Measurements from ENCODE around the gene RPGRIP1L. TPM values are rescaled to one million over a fixed set of nuclear protein-coding genes. Genes with fewer than 3 reads are reported as not detected.

RPGRIP1L gene
- total RNA-seq, 1 experiment from 2014 or later = 12.7 TPM

- H3K4me3 ChIP-seq (ENCODE audit: low read depth in 2 of 2, low read length in 2 of 2) = no peak overlapping the region
- POLR2A ChIA-PET = no interaction called here
- no peak overlapping the region for H3K27ac ChIP-seq (ENCODE audit: low read length)
- intact Hi-C loops (cut with micrococcal nuclease; ENCODE audit: unreplicated experiment) (no loop called here), in situ Hi-C loops (cut with HindIII; ENCODE audit: low pct_unique_long_range_greater_than_20kb, low sequenced_read_pairs) (no loop called here)
- H3K27me3 ChIP-seq (ENCODE audit: control insufficient read depth, insufficient read depth, low read length) = no peaks in the 10 kb centered on the region
- DNase-seq (ENCODE audit: low read depth, low spot score) (no peak), ATAC-seq (no peak)
- no peaks in the 10 kb centered on the region for H3K9me3 ChIP-seq (ENCODE audit: control insufficient read depth, insufficient read depth, low read depth, low read length)
- BruUV-seq (replicated peaks) = no TSS peak
- TF ChIP-seq CTCF (IDR thresholded peaks at IDR 0.05) (no peak), SIN3A (IDR thresholded peaks at IDR 0.05; ENCODE audit: borderline replicate concordance, insufficient read depth, low read depth, low read length) (no peak), TCF7L2 (IDR thresholded peaks at IDR 0.05; ENCODE audit: low read depth, low read length) (no peak), REST (IDR thresholded peaks at IDR 0.05; ENCODE audit: insufficient read depth in 1 of 2, low read depth in 2 of 2, low read length in 1 of 2) (no peak), POLR2AphosphoS5 (IDR thresholded peaks at IDR 0.05; ENCODE audit: low read depth, low read length) (no peak)
- no peaks in the 10 kb centered on the region for H3K4me1 ChIP-seq (ENCODE audit: control insufficient read depth, insufficient read depth, low read length)
- CTCF ChIA-PET = no interaction called here
- no peaks in the 10 kb centered on the region for H3K36me3 ChIP-seq (ENCODE audit: control insufficient read depth, insufficient read depth, low read length)
Observed at GRCh38 chr16:53625221-53625620, 78.4 kb downstream of the RPGRIP1L start.

GRCh38 chr16:53622315-53622714, 81.3 kb downstream of the RPGRIP1L start:
- ChIA-PET CTCF (interaction anchor here (0.7 kb wide), 1 partner anchor 20 kb away, joined by 7 read pairs; no protein-coding TSS in a partner anchor), POLR2A (no interaction called here)
- BruUV-seq (replicated peaks) = no TSS peak
- Histone ChIP-seq H3K4me3 (ENCODE audit: low read depth in 2 of 2, low read length in 2 of 2) (no peak overlapping the region), H3K27me3 (ENCODE audit: control insufficient read depth, insufficient read depth, low read length) (no peaks in the 10 kb centered on the region), H3K27ac (ENCODE audit: low read length) (no peak overlapping the region), H3K4me1 (ENCODE audit: control insufficient read depth, insufficient read depth, low read length) (no peaks in the 10 kb centered on the region), H3K36me3 (ENCODE audit: control insufficient read depth, insufficient read depth, low read length) (no peaks in the 10 kb centered on the region), H3K9me3 (ENCODE audit: control insufficient read depth, insufficient read depth, low read depth, low read length) (no peaks in the 10 kb centered on the region)
- TF ChIP-seq TCF7L2 (IDR thresholded peaks at IDR 0.05; ENCODE audit: low read depth, low read length) (no peak), REST (IDR thresholded peaks at IDR 0.05; ENCODE audit: insufficient read depth in 1 of 2, low read depth in 2 of 2, low read length in 1 of 2) (no peak)
- no peak for ATAC-seq
- intact Hi-C loops (cut with micrococcal nuclease; ENCODE audit: unreplicated experiment) = no loop called here
- no peak for DNase-seq (ENCODE audit: low read depth, low spot score)
- in situ Hi-C loops (cut with HindIII; ENCODE audit: low pct_unique_long_range_greater_than_20kb, low sequenced_read_pairs) = no loop called here
